AML-193 (cell line): ENCODE results near the gene TOP3B.

Experiments used
- DNase-seq, 2 experiments: peaks; one replicate each; lab custom pipeline; 2025; lab: John Stamatoyannopoulos, UW

The TOP3B gene, protein sequence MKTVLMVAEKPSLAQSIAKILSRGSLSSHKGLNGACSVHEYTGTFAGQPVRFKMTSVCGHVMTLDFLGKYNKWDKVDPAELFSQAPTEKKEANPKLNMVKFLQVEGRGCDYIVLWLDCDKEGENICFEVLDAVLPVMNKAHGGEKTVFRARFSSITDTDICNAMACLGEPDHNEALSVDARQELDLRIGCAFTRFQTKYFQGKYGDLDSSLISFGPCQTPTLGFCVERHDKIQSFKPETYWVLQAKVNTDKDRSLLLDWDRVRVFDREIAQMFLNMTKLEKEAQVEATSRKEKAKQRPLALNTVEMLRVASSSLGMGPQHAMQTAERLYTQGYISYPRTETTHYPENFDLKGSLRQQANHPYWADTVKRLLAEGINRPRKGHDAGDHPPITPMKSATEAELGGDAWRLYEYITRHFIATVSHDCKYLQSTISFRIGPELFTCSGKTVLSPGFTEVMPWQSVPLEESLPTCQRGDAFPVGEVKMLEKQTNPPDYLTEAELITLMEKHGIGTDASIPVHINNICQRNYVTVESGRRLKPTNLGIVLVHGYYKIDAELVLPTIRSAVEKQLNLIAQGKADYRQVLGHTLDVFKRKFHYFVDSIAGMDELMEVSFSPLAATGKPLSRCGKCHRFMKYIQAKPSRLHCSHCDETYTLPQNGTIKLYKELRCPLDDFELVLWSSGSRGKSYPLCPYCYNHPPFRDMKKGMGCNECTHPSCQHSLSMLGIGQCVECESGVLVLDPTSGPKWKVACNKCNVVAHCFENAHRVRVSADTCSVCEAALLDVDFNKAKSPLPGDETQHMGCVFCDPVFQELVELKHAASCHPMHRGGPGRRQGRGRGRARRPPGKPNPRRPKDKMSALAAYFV

DNA sequence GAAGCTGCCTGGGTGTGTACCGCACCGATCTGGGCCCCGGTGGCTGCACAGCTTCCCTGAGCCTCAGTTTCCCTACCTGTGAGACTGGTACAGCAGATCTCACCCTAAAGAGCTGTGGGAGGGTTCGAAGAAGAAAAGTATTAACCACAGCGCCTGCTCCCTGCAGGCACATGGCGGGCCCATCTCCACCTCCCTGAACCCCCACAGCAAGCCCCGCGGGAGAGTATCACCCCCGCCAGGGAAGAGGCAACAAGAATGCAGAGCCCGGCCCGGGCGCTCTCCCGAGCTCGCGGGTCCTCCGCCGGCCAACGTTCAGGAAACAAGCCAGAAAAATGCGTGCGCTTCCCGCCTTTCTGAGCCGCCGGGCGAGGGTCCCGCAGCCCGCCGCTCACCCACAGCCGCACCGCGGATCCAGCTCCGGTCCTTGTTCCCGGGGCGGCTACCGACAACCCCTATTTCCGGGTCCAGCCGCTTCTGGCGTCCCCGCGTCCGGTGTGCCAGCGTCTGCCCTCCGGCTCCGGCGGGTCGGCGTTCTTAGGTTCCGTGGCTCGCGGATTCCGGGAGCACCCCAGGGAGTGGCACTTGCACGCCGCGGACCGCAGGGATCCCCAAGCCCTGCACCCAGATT is at the start of gene TOP3B:
TSS of gene TOP3B (minus strand) at position 450 of the 628 bp plus-strand sequence. CDS start 7,078 bp downstream, outside the sequence.
- DNase-seq: peak; percentile 65 to 67

DNA sequence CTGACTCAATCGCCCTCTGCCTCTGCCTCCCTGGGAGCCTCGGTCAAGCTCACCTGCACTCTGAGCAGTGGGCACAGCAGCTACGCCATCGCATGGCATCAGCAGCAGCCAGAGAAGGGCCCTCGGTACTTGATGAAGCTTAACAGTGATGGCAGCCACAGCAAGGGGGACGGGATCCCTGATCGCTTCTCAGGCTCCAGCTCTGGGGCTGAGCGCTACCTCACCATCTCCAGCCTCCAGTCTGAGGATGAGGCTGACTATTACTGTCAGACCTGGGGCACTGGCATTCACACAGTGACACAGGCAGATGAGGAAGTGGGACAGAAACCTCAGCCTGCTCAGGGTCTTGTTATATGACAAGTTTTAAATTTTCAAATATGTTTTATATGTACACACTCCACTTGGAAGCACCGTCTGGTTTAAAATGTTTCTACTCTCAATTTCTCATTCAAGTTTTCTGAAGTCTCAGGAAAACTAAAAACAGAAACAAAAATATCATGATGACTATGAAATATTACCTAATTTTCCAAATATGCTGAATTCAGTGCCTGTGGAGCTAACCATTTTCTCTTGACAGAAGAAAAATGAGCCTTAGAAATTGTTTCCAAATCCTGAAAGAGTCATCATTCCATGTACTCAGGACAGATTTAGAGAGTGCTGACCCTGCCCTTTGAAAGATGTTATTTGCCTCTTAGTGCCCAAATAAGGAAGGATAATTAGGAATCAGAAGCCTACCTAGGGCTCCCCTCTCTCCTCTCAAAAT is 48.8 kb upstream of the TOP3B start:
- no peak for DNase-seq

DNA sequence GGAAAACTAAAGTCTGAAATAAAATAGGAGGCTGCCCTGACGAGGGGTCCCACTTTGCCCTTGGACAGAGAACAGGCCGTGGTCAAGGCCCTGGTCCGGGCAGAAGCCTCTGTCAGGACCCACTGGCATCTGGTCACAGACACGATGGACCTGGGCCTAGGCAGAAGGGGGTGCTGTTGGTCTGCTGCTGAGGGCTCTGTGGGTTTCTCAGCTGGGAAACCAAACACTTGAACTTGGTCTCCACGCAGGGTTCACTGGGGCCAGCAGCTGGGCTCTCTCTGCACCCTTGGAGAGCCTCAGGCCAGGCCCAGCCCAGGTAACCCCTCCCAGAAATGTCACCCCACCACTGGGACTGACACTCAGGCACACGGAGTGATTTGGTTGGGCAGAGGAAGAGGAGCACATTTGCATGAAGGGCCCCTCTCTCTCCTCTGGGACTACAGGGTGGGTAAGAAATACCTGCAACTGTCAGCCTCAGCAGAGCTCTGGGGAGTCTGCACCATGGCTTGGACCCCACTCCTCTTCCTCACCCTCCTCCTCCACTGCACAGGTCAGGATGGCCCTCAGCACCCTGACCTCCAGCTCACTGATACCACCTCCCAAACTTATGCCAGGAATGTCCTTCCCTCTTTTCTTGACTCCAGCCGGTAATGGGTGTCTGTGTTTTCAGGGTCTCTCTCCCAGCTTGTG is 48.1 kb upstream of the TOP3B start:
- DNase-seq: no peak

DNA sequence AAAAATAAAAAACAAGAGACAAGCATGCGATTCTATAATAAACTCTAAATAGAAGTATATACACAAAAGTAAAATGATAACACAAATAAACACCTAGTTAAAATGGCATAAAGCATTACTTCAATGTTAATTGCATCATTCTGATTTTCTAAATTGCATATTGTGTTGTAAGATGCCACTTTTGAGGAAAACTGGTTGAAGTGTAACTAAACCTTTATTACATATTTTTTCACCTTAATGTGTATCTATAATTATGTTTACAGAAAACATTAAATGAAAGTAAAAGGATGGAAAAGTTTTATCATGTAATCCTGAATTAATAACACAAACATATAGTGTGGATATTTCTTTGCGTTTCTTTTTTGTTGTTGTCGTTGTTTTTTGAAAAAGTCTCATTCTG is 45.4 kb upstream of the TOP3B start:
- no peak for DNase-seq

DNA sequence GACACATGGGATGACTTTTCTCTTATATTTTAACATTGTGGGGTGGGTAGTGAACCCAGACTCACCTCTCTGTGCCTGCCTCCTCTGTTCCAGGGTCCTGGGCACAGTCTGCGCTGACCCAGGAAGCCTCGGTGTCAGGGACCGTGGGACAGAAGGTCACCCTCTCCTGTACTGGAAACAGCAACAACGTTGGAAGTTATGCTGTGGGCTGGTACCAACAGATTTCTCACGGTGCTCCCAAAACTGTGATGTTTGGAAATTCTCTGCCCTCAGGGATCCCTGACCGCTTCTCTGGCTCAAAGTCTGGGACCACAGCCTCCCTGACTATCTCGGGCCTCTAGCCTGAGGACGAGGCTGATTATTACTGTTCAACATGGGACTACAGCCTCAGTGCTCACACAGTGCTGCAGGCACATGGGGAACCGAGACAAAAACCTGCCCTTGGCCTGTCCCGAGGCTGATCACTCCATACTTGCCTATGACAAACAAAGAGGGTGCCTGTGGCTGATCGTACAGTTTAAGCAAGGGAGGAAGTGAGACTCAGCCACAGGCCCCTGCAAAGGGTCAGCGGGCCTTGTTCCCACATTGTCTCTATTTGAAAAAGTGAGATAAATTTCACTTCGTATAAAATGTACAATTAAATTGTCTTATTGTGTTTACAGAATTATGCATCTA is 43.7 kb upstream of the TOP3B start:
- DNase-seq: no peak

DNA sequence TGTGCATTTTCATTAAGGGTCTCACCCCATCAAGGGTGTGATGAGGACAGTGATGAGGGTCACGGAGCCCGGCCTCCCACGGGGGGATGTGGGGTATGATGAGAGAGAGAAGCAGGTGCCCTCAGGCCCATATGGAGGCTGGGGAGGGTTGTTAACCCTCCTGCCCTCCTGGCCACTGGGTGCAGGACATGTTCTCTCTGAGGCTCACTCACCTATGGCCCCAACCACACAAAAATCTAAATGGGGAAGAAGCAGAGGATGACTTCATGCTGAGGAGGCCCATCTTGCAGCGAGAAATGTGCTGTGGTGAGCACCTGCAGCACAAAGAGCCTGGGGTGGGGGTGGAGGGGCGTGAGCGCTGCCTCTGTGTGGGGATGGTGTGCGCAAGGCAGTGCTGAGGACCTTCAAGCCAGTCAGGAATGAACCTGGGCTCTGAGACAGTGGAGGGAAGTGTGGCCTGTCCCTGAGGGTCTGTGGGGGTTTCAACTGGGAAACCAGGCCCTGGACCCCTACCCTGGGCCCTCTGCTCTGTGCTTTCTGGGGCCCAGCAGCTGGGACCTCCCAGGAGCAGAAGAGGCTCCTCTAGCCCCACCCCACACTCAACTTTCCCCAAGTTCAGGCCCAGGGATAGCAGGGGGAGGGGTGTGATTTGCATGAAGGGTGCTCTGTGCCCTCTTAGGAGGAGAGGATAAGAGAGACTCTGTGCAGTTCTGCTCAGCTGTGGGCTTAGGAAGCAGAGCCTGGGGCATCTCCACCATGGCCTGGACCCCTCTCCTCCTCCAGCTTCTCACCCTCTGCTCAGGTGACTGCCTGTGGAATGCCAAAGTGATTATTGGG is 43.0 kb upstream of the TOP3B start:
- DNase-seq: no peak

DNA sequence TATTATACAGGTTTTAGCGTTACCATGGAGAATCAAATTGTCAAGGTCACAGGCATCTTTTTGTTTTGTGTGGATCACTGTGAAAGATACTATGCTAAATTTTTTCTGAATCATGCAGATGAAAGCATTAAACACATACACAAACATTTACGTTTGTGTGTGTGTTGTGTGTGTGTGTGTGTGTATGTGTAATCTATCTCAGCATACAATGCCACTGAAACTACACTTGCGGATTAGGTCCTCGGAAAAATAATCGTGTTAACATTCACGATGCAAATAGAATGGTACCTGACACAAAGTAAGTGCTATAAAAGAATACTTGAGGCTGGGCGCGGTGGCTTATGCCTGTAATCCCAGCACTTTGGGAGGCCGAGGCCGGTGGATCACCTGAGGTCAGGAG is 41.9 kb upstream of the TOP3B start:
- no peak for DNase-seq

DNA sequence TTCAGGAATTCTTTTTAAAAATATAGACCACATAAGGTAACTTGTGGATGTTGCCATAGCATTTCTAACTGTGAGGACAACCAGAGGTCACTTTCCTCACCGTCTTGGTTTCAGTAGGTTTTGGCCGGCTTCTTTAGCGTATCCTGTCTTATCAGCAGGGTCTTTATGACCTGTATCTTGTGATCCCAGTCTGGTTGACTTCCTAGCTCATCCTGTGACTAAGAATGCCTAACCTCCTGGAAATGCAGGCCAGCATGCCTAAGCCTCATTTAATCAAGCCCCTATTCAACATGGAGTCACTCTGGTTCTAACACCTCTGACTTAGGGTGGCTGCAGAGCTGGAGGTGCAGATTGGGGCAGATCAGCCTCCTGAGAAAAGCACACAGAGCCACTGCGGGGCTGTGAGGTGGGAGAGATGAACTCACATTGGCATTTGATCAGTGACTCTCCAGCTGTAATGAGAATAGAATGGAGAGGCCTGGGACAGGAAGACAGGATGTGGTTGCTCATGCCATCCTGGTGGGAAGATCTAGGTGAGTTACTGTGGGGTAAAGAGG is 41.1 kb upstream of the TOP3B start:
- no peak for DNase-seq

DNA sequence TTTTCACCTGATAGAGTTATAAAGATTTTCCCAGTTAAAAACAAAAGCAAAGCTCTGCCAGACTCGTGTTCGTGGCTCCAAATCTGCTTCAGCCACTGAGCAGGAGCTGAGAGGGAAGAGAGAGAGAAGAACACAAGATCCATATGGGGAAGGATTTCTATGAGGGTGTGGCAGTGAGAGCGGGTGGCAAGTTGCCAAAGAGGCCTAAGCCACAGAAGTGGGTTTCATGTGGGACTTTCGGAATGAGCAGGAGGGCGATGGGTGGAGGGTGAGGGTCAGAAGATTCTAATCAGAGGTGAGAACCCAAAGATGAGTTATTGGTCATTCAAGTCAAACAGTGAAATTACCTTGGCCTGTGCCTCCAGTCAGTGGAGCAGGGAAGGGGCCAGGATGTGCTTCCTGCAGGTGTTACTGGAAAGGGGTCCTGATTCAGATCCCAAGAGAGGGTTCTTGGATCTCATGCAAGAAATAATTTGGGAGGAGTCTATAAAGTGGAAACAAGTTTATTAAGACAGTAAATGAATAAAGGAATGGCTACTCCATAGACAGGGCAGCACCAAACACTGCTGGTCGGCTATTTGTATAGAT is 40.5 kb upstream of the TOP3B start:
- DNase-seq: no peak

DNA sequence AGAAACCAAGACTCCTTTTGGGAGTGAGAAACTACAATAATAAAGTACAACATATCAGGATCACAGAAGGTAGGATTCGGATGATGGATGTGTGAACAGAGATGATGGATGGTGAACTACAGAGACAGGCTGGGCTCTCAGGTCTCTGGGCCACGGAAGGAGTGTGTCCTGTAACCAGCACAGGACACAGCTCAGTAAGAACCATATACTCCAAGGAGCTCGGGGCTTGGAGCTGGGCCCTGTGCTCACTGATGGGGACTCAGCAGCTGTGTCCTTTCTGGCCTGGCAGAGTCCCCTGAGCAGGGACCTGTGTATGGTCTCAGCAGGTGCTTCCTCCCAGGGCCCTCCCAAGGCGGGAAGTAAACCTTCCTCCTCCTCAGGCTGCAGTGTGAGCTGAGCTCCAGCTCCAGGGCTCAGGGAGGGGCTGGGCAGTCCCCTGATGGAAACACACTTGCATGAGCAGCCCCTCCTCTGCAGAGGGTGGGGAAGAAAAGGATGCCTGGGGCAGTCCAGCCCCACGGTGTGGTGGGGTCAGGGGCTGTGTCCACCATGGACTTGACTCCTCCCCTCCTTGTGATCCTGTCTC is 39.8 kb upstream of the TOP3B start:
- no peak for DNase-seq

DNA sequence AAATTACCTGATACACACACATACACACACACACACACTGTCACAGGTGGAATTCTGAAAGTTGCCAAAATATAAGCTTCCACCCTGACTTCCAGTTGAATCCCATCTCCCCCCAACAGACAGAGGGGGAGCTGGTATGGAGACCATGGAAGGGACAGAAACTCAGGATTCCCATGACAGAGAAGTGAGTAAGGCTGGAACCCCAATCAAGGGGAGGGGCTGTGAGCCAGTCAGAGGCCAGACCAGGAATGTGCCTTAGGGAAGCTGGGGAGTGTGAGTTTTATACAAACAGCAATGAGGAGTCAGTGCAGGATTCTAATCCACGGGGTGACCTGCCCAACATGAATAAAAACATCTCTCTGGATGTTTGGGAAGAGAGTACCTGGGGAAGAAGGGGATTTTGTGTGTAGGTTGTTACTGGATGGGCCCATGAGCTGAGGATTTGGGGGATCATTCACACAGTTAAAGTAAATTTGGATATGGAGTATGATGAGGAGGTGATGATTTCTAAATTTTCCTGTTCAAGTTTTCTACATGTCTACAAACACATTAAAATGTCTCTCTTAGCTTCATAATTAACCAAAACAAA is 38.7 kb upstream of the TOP3B start:
- DNase-seq: no peak

DNA sequence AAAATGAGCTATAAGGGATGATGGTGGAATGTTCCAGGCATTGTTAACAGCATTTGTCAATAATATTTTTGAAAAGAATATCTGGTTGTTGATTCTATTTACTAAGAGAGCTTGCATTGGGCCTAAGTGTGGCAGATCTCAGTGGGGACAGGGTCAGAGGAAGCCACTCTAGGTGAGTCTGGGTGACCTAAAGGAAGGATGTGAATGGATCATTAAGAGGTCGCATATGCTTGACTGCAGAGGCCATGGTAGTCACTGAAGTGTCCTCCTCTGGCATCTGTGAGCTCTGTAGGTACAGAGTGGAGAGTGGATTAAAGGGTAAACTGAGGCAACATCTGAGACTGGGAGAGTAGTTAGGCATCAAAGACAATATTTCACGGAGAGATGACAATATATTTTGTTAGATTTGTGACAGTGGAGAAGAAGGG is 37.9 kb upstream of the TOP3B start:
- no peak for DNase-seq

DNA sequence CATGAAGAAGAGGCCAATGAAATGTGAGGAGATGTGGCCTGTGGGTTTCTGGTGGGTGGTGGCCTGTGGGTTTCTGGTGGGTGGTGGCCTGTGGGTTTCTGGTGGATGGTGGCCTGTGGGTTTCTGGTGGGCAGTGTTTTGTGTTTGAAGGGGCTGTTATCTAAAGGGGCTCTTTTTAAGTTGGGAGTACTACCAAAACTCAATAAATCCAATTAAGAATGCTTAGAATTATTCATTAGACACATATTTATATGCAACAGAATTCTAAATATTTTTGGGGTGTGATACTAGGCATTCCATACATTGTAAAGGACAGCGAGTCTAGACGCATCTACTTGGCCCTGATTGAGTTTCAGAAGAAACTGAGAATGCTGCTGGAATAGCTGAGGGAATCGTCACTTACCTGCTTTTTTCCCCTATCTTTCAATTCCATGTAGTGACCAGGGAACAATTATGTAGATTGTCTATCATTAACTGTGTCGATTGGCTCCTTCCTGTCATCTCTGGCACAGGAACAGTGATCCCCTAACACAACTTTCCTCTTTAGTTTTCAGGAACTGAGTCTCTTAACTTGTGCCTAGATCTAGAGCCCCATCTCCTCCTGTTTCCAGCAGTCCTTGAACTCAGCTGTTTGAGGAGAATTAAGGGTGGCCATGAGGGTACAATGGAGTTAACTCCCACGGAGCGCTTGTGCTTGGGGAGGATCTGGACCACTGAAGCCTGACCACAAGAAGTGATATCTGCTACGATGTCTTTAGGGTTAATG is 37.3 kb upstream of the TOP3B start:
- DNase-seq: no peak

DNA sequence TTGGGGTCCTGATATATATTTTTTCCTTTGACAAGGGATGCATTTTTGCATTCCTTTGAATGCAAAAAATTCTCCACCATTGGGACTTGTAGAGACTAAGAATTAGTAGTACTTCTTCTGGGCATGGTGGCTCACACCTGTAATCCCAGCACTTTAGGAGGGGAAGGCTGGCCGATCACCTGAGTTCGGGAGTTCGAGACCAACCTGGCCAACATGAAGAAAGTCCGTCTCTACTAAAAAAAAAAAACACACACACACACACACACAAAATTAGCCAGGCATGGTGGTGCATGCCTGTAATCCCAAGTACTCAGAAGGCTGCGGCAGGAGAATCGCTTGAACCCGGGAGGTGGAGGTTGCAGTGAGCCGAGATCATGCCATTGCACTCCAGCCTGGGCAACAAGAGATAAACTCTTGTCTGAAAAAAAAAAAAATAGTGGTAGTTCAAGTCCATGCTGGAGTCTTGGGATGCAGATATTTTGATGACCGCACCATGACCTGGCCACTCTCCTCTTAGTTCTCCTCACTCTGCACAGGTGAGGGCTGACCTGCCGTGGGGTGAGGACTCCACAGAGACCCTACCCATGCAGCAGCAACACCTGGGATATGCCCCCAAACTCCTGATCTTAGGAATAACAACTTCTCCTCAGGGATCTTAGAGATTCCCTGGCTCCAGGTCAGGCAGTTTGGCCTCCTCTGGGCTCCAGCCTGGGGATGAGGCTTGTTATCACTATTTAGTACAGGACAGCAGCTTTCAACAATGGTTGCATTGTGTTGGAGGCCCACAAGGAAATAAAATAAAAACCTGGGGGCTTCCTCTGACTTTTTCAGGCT is 36.5 kb upstream of the TOP3B start:
- no peak for DNase-seq

DNA sequence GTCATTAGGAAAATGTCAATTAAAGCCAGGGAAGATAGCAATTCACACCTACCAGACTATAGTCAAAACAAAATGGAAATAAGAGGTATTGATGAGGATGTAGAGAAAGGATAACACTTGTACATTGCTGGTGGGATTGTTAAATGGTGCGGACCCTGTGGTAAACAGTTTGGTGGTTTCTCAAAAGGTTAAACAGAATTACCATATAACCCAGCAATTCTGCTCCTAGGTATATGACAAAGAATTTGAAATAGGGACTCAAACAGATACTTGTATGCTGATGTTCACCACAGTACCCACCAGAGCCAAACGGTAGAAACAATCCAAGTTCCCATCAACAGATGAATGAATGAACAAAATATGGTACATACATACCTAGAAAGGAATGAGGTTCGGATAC is 33.0 kb upstream of the TOP3B start:
- DNase-seq: no peak

DNA sequence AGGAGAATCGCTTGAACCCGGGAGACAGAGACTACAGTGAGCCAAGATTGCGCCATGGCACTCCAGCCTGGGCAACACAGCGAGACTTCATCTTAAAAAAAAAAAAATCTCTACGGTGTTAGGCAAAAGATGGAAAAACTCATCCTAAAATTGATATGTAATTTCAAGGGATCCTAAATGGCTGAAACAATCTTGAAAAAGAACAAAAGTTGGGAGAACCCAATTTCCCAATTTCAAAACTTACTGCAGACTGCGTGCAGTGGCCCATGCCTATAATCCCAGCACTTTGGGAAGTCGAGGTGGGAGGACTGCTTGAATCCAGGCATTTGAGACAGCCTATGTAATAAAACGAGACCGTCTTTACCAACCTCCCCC is 31.7 kb upstream of the TOP3B start:
- no peak for DNase-seq
